ENCODE results near the gene BLOC1S1.

The BLOC1S1 gene

GRCh38 chr12:55744340-55745030, 28.6 kb downstream of the BLOC1S1 start:
- peak overlapping the region; percentile 77 for H3K4me3 ChIP-seq (replicated peaks; ENCODE audit: low read depth, low read length)
- no peak for TF ChIP-seq CTCF (IDR thresholded peaks at IDR 0.05; ENCODE audit: low read depth, low read length, missing control alignments)
- no peak for DNase-seq (ENCODE audit: extremely low read depth, low read depth)

- no peak for DNase-seq (ENCODE audit: extremely low read depth, low read depth)
- no peak for TF ChIP-seq CTCF (IDR thresholded peaks at IDR 0.05; ENCODE audit: low read depth, low read length, missing control alignments)
- H3K4me3 ChIP-seq (replicated peaks; ENCODE audit: low read depth, low read length) = peak overlapping the region; percentile 77
Measured at GRCh38 chr12:55745361-55746173, 29.7 kb downstream of the BLOC1S1 start.

GRCh38 chr12:55746174-55746912, 30.5 kb downstream of the BLOC1S1 start:
- H3K4me3 ChIP-seq (replicated peaks; ENCODE audit: low read depth, low read length) = peak overlapping the region; percentile 77; the same call in 1 of the 2 replicates
- no peak for DNase-seq (ENCODE audit: extremely low read depth, low read depth)
- TF ChIP-seq CTCF (IDR thresholded peaks at IDR 0.05; ENCODE audit: low read depth, low read length, missing control alignments) = no peak

- no peak overlapping the region for H3K4me3 ChIP-seq (replicated peaks; ENCODE audit: low read depth, low read length)
- TF ChIP-seq CTCF (IDR thresholded peaks at IDR 0.05; ENCODE audit: low read depth, low read length, missing control alignments) = no peak
- DNase-seq (ENCODE audit: extremely low read depth, low read depth) = no peak
Measured at GRCh38 chr12:55746913-55747231, 31.0 kb downstream of the BLOC1S1 start.

GRCh38 chr12:55748230-55748993, 32.6 kb downstream of the BLOC1S1 start:
- TF ChIP-seq CTCF (IDR thresholded peaks at IDR 0.05; ENCODE audit: low read depth, low read length, missing control alignments) = no peak
- H3K4me3 ChIP-seq (replicated peaks; ENCODE audit: low read depth, low read length) = no peak overlapping the region
- no peak for DNase-seq (ENCODE audit: extremely low read depth, low read depth)

GRCh38 chr12:55755246-55755645, 39.4 kb downstream of the BLOC1S1 start:
- TF ChIP-seq CTCF (IDR thresholded peaks at IDR 0.05; ENCODE audit: low read depth, low read length, missing control alignments) = no peak
- DNase-seq (ENCODE audit: extremely low read depth, low read depth) = no peak
- no peak overlapping the region for H3K4me3 ChIP-seq (replicated peaks; ENCODE audit: low read depth, low read length)

Measured in HFF-Myc (cell line).